Tongue (tissue), 2 donors: Measurements from ENCODE around the gene RBM14. TPM values are rescaled to one million over a fixed set of nuclear protein-coding genes. Genes with fewer than 3 reads are reported as not detected.
"Not testable (repeated sequence)": the region's sequence is repeated elsewhere in the genome, so short reads cannot be mapped to it uniquely, and the experiment has no call there.

ENCODE experiments used
- DNase-seq: peaks from one replicate; pipeline ENCODE4 v3.0.0-alpha.2; 2015
- total RNA-seq: library from RNA; depleted of rRNA; stranded (reverse); fragments of >200 nt; gene quantifications from one replicate; pipeline ENCODE4 v1.2.3, GENCODE V29; 2014

Gene RBM14, protein sequence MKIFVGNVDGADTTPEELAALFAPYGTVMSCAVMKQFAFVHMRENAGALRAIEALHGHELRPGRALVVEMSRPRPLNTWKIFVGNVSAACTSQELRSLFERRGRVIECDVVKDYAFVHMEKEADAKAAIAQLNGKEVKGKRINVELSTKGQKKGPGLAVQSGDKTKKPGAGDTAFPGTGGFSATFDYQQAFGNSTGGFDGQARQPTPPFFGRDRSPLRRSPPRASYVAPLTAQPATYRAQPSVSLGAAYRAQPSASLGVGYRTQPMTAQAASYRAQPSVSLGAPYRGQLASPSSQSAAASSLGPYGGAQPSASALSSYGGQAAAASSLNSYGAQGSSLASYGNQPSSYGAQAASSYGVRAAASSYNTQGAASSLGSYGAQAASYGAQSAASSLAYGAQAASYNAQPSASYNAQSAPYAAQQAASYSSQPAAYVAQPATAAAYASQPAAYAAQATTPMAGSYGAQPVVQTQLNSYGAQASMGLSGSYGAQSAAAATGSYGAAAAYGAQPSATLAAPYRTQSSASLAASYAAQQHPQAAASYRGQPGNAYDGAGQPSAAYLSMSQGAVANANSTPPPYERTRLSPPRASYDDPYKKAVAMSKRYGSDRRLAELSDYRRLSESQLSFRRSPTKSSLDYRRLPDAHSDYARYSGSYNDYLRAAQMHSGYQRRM
- 31.6 TPM for total RNA-seq

DNA sequence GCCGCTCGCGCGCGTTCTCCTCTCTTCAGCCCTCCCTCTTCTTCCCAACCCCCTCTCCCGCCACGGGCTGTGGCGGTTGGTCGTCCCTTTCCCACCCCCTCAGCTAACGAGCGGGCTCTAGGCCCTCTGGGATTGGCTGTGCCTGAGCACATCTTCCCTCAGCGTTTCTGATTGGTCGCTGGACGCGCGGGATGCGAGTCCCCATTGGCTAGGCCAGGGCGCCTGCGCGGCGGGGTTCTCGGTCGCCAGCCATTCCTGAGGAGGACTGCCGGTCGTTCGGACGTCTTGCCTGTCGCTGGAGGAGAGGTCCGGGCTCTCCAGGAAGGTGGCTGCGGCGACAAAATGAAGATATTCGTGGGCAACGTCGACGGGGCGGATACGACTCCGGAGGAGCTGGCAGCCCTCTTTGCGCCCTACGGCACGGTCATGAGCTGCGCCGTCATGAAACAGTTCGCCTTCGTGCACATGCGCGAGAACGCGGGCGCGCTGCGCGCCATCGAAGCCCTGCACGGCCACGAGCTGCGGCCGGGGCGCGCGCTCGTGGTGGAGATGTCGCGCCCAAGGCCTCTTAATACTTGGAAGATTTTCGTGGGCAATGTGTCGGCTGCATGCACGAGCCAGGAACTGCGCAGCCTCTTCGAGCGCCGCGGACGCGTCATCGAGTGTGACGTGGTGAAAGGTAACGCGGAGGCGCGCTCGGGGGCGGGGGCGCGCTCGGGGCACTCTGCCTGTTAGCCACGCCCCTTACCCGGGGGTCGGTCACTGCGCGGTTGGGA is at the start of gene RBM14:
Gene RBM14 (plus strand): TSS at position 252 of the 776 bp plus-strand sequence. CDS start 91 bp downstream, at position 343.
- peak; percentile 100 for DNase-seq

DNA sequence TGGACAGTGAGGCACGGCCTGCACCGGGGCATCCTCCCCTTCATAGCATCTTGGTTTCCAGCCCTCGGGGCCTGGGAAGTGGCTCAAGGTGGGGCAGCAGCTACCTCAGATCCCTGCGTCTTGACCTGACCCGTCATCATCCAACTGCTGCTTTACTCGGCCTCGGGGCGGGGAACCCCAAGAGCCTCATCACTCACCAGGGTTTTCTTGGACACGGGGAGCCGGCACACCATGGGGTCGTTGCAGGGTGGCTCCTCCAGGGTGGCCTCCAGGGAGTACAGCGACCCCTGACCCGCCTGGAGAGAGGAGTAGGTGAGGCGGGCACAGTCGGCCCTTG is 48.7 kb upstream of the RBM14 start:
- DNase-seq: no peak

DNA sequence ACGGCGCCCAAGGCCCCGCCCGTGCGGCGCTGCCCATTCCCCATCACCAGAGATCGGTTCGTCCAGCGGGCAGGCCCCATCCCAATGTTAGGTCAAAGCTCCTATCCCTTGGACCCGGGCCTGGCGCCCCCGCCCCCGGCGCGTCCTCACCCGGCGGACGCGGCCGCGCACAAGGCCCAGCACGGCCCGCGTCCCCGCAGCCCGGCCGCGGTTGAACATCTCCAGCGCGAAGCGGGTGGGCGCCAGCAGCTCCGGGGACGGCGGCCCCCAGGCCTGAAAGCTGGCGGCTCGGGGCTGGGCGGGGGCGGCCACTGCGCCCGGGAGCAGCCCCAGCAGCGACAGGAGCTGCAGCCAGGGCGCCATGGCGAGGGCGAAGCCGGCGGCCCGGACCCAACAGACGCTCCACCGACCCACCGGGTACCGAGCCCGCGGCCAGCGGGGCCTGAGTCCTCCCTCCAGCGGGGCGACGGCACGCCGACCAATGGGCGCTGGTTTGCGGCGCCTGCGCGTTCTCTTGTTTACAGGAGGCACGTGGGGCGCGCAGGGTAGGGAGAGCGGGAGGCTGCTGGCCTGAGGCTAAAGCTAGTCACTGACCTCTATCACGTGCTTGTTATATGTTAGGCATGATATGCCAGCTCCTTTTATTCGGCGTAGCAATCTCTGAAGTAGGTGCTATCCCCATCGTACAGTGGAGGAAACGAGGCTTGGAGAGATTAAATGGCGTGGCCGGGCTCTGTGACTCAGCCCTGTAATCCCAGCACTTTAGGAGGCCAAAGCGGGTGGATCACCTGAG is 48.1 kb upstream of the RBM14 start, which contains the start of gene CTSF:
Gene CTSF (minus strand): TSS at position 483 of the 793 bp plus-strand sequence. CDS start 120 bp downstream, at position 363.
- peak; percentile 85 for DNase-seq

DNA sequence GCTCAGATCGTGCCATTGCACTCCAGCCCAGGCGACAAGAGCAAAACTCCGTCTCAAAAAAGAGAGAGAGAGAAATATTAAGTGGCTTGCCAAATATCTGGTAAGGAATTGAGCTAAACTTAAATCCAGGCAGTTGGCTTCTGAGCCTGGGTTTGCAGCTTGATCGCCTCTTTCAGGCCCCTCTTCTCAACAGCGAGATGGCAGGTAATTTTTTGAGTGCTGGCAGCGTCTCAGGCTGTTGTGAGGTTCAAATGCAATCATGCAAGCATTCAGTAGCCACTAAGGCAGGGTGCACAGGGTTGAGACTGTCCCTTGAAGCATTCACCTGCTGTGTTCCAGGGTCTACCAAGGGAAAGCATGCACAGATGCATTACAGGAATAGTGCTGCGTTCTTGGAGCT is 47.4 kb upstream of the RBM14 start:
- DNase-seq: no peak

DNA sequence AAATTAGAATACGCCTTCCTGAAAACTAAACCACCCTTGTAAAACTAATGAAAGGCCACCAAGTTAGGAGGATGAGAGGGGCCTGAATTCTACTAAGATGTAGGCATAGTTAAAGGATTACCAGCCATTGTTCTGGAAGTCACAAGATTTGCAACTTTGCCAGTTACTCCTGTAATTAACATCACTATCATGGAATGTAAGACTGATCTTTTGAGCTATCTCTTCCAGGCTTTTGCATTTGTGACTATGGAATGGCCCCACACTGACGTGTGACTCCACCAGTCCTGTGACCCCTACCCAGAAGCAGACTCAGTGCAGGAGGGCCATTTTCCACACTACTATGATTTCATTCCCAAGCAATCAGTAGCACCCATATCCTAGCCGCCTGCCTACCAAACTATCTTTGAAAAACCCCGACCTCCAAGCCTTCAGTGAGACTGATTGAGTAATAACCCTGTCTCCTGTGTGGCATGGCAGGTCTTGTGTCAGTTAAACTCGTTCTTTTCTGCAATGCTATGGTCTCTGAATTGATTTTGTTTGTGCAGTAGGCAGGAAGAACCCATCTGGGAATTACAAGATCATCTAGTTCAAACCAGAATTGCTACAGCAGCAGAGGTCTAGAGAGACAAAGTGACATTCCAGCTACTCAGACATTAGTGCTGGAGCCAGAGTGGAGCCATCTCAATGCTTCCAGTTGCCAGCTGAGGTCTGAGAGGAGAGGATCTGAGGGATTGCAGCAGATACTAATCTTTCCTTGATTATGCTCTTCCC is 46.2 kb upstream of the RBM14 start:
- no peak for DNase-seq

DNA sequence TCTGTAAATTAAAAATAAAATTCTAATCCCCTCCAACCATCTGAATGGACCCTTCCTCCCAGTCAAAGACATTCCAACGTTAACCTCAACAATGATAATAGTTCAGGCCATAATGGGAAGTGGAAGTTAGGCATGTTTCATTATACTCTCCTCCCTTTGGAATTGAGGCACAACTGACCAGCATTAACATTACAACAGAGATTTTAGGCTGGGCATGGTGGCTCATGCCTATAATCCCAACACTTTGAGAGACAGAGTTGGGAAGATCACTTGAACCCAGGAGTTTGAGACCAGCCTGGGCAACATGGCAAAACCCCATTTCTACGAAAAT is 45.6 kb upstream of the RBM14 start:
- no peak for DNase-seq

DNA sequence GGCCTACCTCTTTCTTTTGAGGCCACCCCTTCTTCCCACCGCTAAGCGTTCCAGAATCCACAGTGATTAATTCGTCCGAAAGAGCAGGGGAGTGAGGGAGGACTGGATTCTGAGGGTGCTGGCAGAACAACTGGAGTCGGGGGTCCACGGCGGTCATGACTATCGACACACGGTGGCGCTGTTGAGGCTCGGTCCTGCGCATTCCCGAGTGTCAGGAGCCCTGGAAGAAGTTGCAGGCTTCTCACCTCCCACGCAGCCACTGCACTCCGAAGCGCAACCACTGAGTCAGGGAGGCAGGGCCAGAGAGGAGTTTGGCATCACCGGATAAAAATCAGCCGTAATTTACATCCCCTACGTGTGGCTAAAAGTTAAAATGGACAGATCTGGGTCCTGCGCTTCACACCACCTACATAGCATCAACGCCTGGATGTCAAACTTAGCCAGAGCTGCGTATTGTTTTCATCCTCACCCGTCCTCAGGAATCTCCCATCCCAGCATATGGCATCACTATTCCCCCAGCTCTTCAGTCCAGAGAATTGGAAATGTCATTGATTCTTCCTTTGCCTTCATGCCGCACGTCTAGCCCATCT is 37.3 kb upstream of the RBM14 start:
- peak; percentile 85 for DNase-seq

DNA sequence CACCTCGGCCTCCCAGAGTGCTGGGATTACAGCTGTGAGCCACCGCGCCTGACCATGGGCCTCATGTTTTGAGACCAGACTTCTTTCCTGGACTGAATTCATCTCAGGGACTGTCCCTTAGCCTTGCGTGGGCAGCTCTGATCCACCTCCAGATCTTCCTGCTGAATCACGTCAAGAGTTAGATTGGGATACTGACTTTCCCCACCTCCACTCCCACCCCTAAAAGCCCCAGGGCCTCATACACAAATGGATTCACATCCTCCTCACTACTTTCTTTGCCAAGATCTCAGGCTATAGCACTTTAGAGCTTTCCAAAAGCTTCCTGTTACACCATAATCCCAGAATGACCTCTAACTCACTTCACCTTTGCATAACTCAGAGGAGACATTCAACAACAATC is 35.6 kb upstream of the RBM14 start:
- no peak for DNase-seq

DNA sequence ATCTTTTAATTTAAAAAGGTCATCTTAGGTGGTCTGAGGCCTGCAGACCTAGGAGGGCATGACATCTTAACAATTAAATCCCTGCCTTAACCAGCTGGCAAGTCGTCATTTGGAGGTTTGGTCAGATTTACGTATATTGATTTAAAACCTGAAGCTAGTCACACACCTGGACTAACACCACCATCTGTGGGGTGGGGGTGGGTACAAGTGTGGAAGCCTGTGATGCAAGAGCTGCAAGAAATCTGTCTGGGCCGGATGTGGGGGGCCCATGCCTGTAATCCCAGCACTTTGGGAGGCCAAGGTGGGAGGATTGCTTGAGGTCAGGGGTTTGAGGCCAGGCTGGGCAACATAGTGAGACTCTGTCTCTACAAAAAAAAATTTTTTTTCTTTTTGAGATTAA is 35.2 kb upstream of the RBM14 start:
- no peak for DNase-seq

DNA sequence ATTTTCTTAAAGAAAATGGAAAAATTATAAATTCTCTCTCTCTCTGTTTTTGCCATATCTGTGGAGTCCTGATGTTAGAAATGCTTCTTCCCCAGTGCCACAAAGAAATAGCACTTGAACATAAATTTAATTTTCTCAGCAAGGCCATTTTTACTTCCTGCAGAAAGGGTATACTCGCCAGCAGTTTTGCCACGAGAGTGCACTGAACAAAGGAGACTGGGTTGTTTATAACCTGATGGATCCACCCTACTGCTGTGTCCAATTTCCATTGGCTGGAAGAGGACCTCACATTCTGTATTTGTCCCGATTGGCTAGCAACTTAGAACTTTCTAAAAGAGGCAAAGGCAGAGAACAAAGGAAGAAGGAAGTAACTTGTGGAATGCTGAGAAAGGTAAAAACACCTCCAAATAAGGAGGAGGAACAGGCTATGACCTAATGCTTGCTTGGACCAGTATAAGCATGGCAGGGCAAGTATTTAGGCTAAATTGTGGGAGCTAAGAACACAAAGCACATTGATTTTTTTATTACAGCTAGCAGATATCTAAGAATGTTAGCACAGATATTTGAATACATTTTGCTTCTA is 33.8 kb upstream of the RBM14 start:
- not testable (repeated sequence) for DNase-seq

DNA sequence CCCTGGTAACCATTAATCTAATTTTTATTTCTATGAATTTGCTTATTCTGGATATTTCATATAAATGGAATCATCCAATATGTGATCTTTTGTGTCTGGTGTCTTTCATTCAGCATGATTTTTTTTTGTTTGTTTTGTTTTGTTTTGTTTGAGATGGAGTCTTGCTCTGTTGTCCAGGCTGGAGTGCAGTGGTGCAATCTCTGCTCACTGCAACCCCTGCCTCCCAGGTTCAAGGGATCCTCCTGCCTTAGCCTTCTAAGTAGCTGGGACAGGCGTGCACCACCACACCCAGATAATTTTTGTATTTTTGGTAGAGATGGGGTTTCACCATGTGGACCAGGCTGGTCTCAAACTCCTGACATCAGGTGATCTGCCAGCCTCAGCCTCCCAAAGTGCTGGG is 31.0 kb upstream of the RBM14 start:
- not testable (repeated sequence) for DNase-seq

DNA sequence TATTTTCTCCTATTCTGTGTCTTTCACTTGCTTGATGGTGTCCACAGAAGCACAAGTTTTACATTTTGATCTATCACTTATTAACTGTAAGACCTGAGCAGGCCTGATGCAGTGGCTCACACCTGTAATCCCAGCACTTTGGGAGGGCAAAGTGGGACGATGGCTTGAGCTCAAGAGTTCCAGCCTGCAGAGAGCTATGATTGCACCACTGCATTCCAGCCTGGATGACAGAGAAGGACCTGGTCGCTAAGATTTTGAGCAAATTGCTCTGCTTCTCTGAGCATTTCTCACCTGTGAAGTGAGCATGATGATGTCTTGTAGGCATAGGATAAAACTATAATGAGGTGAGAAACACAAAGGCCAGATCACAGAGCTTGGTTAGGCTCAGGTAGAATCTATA is 30.3 kb upstream of the RBM14 start:
- no peak for DNase-seq

DNA sequence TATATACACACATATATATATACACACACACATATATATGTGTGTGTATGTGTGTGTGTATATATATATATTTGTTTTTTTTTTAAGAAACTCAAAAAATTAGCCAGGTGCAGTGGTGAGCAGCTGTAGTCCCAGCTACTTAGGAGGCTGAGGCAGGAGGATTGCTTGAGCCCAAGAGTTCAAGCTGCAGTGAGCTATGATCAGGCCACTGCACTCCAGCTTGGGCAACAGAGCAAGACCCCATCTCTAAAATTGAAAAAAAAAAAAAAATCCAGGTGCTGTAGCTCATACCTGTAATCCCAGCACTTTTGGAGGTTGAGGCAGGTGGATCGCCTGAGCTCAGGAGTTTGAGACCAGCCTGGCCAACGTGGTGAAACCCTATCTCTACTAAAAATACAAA is 27.1 kb upstream of the RBM14 start:
- DNase-seq: not testable (repeated sequence)

DNA sequence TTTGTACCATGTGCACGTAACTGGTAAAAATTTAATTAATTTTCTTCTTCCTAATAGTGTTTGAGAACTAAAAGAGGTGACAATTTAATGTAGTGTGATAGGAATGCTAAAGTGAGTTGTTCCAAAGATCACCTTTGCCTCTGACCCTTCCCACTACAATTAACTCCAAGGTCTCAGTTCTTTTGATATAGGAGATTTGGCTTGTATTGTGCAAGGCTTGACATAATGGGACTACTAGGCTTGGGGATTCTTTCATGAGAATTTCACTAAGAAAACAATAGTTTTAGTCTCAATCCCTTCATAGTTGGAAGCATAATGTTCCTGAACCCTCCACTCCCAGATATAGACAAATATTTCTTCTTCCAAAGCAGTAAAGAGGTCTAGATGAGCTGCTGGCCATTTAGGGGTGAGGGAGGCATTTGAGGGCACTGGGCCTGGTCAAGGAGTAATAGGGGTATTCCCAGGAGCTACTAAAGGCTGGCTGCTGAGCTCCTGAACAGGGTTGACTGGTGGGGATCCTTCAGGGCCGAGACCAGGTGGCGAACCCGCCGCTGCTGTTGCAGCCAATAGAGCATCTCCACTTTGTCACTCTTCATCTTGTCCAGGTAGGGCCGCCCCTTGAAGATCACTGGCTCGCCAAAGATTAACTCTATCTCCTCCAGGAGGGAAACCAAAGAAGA is 26.3 kb upstream of the RBM14 start:
- DNase-seq: no peak

DNA sequence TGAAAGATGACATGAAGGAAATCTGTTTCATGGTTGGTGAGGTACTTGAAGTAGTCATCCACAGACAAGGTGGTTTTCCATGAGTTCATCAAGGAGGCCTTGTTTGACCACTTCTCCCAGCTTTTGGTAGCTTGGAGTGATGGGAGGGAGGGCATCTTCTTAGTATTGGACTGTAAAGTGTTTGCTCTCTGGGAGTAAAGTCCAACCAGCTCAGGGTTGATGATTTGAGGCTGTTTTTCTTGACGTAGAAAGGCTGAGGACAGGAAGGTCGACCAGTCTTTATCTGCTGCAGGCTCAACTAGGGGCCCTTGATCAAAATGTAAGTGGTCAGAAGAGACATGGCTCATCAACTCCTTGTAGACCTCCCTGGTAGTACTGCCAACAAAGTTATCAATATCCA is 25.3 kb upstream of the RBM14 start:
- DNase-seq: no peak

DNA sequence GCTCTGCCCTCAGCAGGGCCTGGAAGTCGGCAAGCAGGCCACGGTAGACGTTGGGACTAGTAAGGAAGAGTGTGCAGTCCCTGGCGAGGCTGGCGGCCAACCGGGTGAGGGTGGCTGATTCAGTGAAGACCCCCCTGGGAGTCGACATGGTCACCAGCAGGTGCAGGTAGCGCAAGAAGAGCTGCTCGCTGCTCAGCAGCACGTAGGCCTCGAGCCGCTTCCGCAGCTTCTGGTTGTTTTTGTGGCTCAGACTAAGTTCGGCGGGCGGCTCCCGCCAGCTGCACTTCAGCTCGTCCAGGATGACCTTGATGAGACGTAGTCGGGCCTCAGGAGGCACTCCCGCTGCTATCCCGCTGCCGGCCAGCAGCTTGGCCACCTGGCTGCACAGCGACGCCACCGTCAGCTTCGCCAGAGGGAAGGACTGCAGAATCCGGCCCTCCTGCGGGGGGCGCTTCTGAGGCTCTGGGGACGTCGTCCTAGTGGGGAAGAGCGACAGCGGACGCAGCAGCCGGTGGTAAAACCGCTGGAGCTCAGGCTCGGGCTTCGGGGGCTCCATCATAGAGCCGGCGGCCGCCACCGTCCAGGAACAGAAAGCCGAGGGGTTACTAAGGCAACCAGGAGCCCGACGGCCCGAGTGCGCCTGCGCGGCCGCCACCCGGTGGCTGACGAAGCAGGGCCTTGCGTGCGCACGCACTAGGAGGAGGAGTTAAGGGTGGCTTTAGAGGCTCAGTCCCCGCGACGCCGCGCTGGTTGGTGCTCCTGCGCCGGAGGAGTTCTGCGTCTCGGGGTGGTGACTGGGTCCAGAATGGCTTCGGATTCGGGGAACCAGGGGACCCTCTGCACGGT is 23.8 kb upstream of the RBM14 start, which contains the start of the genes CCDC87 and CCS:
Gene CCDC87 (minus strand): TSS at position 607 of the 846 bp plus-strand sequence. CDS start 48 bp downstream, at position 559.
Gene CCS (plus strand): TSS at position 729 of the 846 bp plus-strand sequence. CDS start 77 bp downstream, at position 806.
- peak; percentile 98 for DNase-seq

DNA sequence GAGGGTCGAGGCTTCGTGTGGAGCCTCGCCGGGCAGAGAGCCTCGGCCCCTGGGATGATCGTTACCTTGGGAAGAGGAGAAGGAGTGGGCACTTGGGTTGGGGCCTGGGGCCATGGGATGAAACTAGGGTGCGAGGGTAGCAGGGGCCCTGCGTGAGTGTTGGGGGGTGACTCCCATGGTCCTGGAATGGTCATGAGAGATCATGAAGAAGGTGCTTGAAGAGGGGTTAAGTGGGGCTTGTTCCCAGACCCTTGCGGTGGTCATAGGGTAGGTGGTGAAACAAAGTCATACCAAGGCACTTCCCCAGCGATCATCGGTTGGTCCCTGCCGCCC is 23.2 kb upstream of the RBM14 start:
- DNase-seq: no peak

DNA sequence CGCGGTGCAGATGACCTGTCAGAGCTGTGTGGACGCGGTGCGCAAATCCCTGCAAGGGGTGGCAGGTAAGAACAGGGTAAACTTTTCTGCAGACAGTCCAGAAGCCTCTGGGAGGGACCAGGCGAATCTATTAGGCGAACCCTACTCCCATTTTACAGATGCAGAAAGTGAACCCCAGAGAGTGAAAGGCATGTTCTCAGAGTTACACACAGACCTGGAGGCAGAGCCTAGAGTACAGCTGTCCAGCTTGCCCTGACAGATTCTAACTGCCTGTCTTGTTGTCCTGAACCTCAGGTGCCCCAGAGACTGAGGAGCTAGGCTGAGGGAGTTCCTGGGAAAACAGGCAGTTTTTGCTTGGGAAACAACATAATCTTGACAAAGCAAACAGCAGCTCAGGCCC is 22.8 kb upstream of the RBM14 start:
- DNase-seq: no peak
